Nephron (organoid): ENCODE results near the gene PAK5.

Experiments
- H3K27ac Mint-ChIP-seq, 3 experiments: 2 replicates each; pipeline ENCODE4 v1.8.0; 2020; ENCODE audit warnings: mixed read lengths in 3 of 3, mild to moderate bottlenecking in 2 of 3, moderate library complexity in 1 of 3
- H3K27me3 Mint-ChIP-seq: 2 replicates; pipeline ENCODE4 v1.8.0; 2021; ENCODE audit warnings: low read depth, mild to moderate bottlenecking, moderate library complexity, mixed read lengths
- H3K36me3 Mint-ChIP-seq: 2 replicates; pipeline ENCODE4 v1.8.0; 2020; ENCODE audit warnings: low read depth, mixed read lengths
- H3K4me1 Mint-ChIP-seq: 2 replicates; pipeline ENCODE4 v1.8.0; 2020; ENCODE audit warnings: mixed read lengths
- H3K4me3 Mint-ChIP-seq, 3 experiments: 2 replicates each; pipeline ENCODE4 v1.8.0; 2020; ENCODE audit warnings: mild to moderate bottlenecking in 3 of 3, mixed read lengths in 3 of 3, moderate library complexity in 2 of 3
- H3K9me3 Mint-ChIP-seq: 2 replicates; pipeline ENCODE4 v1.8.0; 2020; ENCODE audit warnings: mixed read lengths
- TF ChIP-seq, protein P1 (sequence below), 3 experiments: fragments of 200-600 bp; sonication (generic); IDR thresholded peaks; one replicate each; pipeline ENCODE4 v1.5.0; 2021; ENCODE audit warnings: antibody characterized with exemption in 3 of 3; ENCODE audit not compliant: unreplicated experiment in 3 of 3

Gene PAK5

GRCh38 chr20:9629831-9630230 lies 209.0 kb downstream of the PAK5 start:
- Mint-ChIP-seq H3K27me3 (no peaks in the 10 kb centered on the region), H3K36me3 (no peaks in the 10 kb centered on the region), H3K4me1 (no peaks in the 10 kb centered on the region), H3K9me3 (peaks cover 2% of the 10 kb centered on the region), H3K4me3 (no peak overlapping the region), H3K27ac (no peak overlapping the region)
- TF ChIP-seq, protein P1, sequence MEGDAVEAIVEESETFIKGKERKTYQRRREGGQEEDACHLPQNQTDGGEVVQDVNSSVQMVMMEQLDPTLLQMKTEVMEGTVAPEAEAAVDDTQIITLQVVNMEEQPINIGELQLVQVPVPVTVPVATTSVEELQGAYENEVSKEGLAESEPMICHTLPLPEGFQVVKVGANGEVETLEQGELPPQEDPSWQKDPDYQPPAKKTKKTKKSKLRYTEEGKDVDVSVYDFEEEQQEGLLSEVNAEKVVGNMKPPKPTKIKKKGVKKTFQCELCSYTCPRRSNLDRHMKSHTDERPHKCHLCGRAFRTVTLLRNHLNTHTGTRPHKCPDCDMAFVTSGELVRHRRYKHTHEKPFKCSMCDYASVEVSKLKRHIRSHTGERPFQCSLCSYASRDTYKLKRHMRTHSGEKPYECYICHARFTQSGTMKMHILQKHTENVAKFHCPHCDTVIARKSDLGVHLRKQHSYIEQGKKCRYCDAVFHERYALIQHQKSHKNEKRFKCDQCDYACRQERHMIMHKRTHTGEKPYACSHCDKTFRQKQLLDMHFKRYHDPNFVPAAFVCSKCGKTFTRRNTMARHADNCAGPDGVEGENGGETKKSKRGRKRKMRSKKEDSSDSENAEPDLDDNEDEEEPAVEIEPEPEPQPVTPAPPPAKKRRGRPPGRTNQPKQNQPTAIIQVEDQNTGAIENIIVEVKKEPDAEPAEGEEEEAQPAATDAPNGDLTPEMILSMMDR (IDR thresholded peaks at IDR 0.05; ENCODE audit: unreplicated experiment in 3 of 3): no peak

DNA sequence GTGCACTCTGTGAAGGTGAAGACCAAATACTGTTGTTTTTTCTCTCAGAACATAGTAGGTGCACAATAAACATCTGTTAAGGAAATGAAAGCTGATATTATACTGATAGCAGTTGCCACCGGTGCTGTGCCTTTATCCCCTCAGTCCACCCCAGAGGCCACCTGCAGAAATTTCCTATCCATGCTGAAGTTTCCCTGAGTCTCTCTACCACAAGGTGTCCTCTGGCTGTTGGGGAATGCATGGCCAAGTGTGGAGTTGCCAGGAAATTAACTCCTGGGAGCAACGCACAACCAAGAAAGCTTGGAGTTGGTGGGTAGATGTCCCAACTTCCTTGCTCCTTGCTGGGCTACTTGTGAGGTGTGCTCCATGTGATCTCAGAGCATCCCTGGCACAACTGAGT lies 210.3 kb downstream of the PAK5 start:
- H3K27ac Mint-ChIP-seq: no peak overlapping the region
- no peaks in the 10 kb centered on the region for H3K4me1 Mint-ChIP-seq
- TF ChIP-seq, protein P1 (IDR thresholded peaks at IDR 0.05; ENCODE audit: unreplicated experiment in 3 of 3): no peak
- H3K27me3 Mint-ChIP-seq: no peaks in the 10 kb centered on the region
- no peaks in the 10 kb centered on the region for H3K36me3 Mint-ChIP-seq
- peaks cover 4% of the 10 kb centered on the region for H3K9me3 Mint-ChIP-seq
- no peak overlapping the region for H3K4me3 Mint-ChIP-seq

DNA sequence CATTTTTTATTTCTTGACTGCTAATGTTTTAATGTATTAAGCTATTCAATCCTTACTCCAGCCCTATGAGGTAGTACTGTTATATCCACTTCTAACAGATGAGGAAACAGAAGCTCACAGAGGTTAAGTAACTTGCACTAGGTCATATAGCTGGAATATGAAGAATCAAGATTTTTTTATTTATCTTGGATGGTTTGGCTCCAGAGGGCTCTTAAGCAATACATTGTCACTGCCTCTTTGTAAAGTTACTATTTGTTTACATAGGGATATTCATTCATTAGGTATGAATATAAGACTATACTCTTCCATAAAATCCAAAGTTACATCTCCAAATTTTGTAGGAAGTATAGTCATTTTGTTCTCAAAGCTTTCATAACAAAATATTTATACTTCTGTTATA lies 210.7 kb downstream of the PAK5 start:
- Mint-ChIP-seq H3K27ac (no peak overlapping the region), H3K27me3 (no peaks in the 10 kb centered on the region), H3K36me3 (no peaks in the 10 kb centered on the region), H3K9me3 (peaks cover 5% of the 10 kb centered on the region), H3K4me3 (no peak overlapping the region), H3K4me1 (no peaks in the 10 kb centered on the region)
- TF ChIP-seq, protein P1 (IDR thresholded peaks at IDR 0.05; ENCODE audit: unreplicated experiment in 3 of 3): no peak

DNA sequence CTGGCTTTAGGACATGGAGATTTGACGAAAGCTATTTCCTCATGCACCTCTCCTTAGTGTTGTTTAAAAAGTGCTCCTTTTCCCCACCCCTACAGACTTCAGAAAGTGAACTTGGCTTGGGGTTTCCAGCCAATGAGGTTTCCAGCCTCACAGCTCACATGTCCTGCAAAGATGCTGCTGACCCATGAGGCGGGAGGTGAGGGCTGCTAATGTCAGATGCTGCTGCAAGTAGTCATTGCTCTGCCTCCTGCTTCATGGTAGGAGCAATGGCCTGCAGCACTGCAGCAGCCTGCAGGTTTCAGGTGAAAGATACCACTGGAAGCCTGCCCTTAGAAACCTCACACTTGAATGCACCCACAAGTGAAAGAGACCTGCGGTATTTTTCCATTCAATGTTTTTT lies 211.7 kb downstream of the PAK5 start:
- H3K27ac Mint-ChIP-seq: no peak overlapping the region
- no peaks in the 10 kb centered on the region for H3K27me3 Mint-ChIP-seq
- H3K4me3 Mint-ChIP-seq: no peak overlapping the region
- no peaks in the 10 kb centered on the region for H3K36me3 Mint-ChIP-seq
- H3K9me3 Mint-ChIP-seq: peaks cover 8% of the 10 kb centered on the region
- TF ChIP-seq, protein P1 (IDR thresholded peaks at IDR 0.05; ENCODE audit: unreplicated experiment in 3 of 3): no peak
- H3K4me1 Mint-ChIP-seq: no peaks in the 10 kb centered on the region

- H3K27ac Mint-ChIP-seq: no peak overlapping the region
- TF ChIP-seq, protein P1 (IDR thresholded peaks at IDR 0.05; ENCODE audit: unreplicated experiment in 3 of 3): no peak
- no peaks in the 10 kb centered on the region for H3K4me1 Mint-ChIP-seq
- peaks cover 8% of the 10 kb centered on the region for H3K9me3 Mint-ChIP-seq
- no peaks in the 10 kb centered on the region for H3K36me3 Mint-ChIP-seq
- H3K27me3 Mint-ChIP-seq: no peaks in the 10 kb centered on the region
- no peak overlapping the region for H3K4me3 Mint-ChIP-seq
These were observed 212.5 kb downstream of the PAK5 start for GRCh38 chr20:9626357-9626756.

DNA sequence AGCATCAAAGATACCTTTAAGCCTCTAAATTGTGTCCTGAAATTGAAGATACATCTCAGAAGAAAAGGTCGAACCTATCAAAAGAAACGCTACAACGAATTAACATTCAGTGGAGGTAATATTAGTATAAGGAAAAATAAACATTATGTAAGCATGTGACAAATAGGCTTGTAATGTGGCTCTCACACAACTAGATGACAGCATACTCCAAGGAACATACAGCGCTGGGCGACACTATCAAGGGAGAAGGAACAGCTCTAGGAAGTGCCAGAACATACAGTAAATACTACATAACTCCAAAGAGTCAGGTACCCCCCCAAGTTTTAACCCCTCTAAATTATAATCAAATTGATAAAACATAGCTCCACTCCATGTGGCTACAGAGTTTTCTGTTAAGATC lies 220.9 kb downstream of the PAK5 start:
- no peak overlapping the region for H3K27ac Mint-ChIP-seq
- TF ChIP-seq, protein P1 (IDR thresholded peaks at IDR 0.05; ENCODE audit: unreplicated experiment in 3 of 3): peak; percentile 60 to 69 (median 62)
- no peak overlapping the region for H3K4me3 Mint-ChIP-seq
- no peaks in the 10 kb centered on the region for H3K36me3 Mint-ChIP-seq
- peaks cover 6% of the 10 kb centered on the region for H3K9me3 Mint-ChIP-seq
- no peaks in the 10 kb centered on the region for H3K4me1 Mint-ChIP-seq
- H3K27me3 Mint-ChIP-seq: no peaks in the 10 kb centered on the region
